H54 (cell line): ENCODE results near the gene DHRS9.

Experiments
- DNase-seq: peaks from one replicate; pipeline ENCODE4 v3.0.0; 2011; ENCODE audit warnings: low spot score, mixed read lengths; ENCODE audit not compliant: insufficient read length
- FAIRE-seq: peaks from 3 replicates; lab custom pipeline; 2011; peaks lifted over from hg19 to GRCh38; lab: Jason Lieb, UNC
- POLR2A ChIP-seq: IDR thresholded peaks from 2 replicates; pipeline ENCODE4 v1.6.1; 2011; ENCODE audit warnings: low read depth, mild to moderate bottlenecking, low read length

DHRS9 gene

DNA sequence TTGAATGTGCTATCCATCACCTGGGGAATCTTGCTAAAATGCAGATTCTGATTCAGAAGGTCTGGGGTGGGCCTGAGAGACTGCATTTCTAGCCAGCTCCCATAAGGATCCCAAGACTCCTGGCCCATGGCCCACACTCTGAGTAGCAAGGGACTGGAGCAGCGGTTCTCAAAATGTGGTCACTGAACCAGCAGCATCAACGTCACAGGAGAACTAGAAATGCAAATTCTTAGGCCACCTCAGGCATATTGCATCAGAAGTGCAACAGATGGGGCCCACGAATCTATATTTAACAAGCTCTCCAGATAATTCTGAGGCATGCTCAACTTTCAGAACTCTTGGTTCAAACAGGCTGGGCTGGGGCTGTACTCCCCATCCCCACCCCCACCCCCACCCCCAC lies 74.6 kb downstream of the DHRS9 start:
- TF ChIP-seq POLR2A: no peak
- DNase-seq (no peak), FAIRE-seq (no peak)
